Right atrium auricular region (tissue), 2 donors: ENCODE results near the gene INSIG1. TPM values are rescaled to one million over a fixed set of nuclear protein-coding genes. Genes with fewer than 3 reads are reported as not detected.

ENCODE experiments used
- DNase-seq: peaks from one replicate; pipeline ENCODE4 v3.0.0-alpha.2; 2019; ENCODE audit warnings: low spot score
- H3K27ac ChIP-seq, 2 donors: fragments of 200-600 bp; sonication (generic); 1 replicate in 1 of 2; 2 replicates in 1 of 2; pipeline ENCODE4 v1.5.1; 2016 to 2019
- H3K27me3 ChIP-seq, 2 donors: fragments of 200-600 bp; sonication (generic); one replicate each; pipeline versions ENCODE4 v1.5.1 to v1.6.0; 2017 to 2019
- H3K36me3 ChIP-seq: fragments of 200-600 bp; sonication (generic); one replicate; pipeline ENCODE4 v1.5.1; 2016
- H3K4me1 ChIP-seq, 2 donors: fragments of 200-600 bp; sonication (generic); one replicate each; pipeline versions ENCODE4 v1.5.1 to v1.6.0; 2017 to 2019
- H3K4me3 ChIP-seq, 2 donors: fragments of 200-600 bp; sonication (generic); 1 replicate in 1 of 2; 2 replicates in 1 of 2; pipeline ENCODE4 v1.5.1; 2017 to 2019; ENCODE audit warnings: mild to moderate bottlenecking in 1 of 2, moderate library complexity in 1 of 2
- H3K9me3 ChIP-seq, 2 donors: fragments of 200-600 bp; sonication (generic); one replicate each; pipeline ENCODE4 v1.5.1; 2019
- total RNA-seq, 2 donors: library from RNA; depleted of rRNA; stranded (reverse); fragments of >200 nt; gene quantifications; one replicate each; pipeline ENCODE4 v1.1.0, GENCODE V29; 2016
- TF ChIP-seq, protein P1 (sequence below), 2 donors: fragments of 200-600 bp; sonication (generic); IDR thresholded peaks; one replicate each; pipeline ENCODE4 v1.5.1; 2019; ENCODE audit warnings: antibody characterized with exemption in 2 of 2

Gene INSIG1
- total RNA-seq, 2 donors from 2014 or later, result 15.8 to 25.7 TPM

GRCh38 chr7:155308330-155309020 lies 10.8 kb downstream of the INSIG1 start:
- TF ChIP-seq, protein P1, sequence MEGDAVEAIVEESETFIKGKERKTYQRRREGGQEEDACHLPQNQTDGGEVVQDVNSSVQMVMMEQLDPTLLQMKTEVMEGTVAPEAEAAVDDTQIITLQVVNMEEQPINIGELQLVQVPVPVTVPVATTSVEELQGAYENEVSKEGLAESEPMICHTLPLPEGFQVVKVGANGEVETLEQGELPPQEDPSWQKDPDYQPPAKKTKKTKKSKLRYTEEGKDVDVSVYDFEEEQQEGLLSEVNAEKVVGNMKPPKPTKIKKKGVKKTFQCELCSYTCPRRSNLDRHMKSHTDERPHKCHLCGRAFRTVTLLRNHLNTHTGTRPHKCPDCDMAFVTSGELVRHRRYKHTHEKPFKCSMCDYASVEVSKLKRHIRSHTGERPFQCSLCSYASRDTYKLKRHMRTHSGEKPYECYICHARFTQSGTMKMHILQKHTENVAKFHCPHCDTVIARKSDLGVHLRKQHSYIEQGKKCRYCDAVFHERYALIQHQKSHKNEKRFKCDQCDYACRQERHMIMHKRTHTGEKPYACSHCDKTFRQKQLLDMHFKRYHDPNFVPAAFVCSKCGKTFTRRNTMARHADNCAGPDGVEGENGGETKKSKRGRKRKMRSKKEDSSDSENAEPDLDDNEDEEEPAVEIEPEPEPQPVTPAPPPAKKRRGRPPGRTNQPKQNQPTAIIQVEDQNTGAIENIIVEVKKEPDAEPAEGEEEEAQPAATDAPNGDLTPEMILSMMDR (IDR thresholded peaks at IDR 0.05), result no peak
- Histone ChIP-seq H3K27ac (no peak overlapping the region), H3K36me3 (peaks cover 17% of the 10 kb centered on the region), H3K27me3 (no peaks in the 10 kb centered on the region), H3K9me3 (no peaks in the 10 kb centered on the region), H3K4me1 (peaks cover 0 to 9% of the 10 kb centered on the region in 2 donors), H3K4me3 (no peak overlapping the region)
- no peak for DNase-seq

- Histone ChIP-seq H3K36me3 (peaks cover 17% of the 10 kb centered on the region), H3K4me1 (peaks cover 0 to 8% of the 10 kb centered on the region in 2 donors), H3K27me3 (no peaks in the 10 kb centered on the region), H3K9me3 (no peaks in the 10 kb centered on the region), H3K4me3 (no peak overlapping the region), H3K27ac (no peak overlapping the region)
- DNase-seq, result no peak
- TF ChIP-seq, protein P1 (IDR thresholded peaks at IDR 0.05), result no peak
These were observed 11.3 kb downstream of the INSIG1 start for GRCh38 chr7:155309021-155309338.

GRCh38 chr7:155310425-155311114 lies 12.9 kb downstream of the INSIG1 start:
- H3K4me1 ChIP-seq, result peaks cover 0 to 8% of the 10 kb centered on the region in 2 donors
- H3K27ac ChIP-seq, result no peak overlapping the region
- H3K36me3 ChIP-seq, result peaks cover 17% of the 10 kb centered on the region
- no peaks in the 10 kb centered on the region for H3K9me3 ChIP-seq
- no peak overlapping the region for H3K4me3 ChIP-seq
- H3K27me3 ChIP-seq, result no peaks in the 10 kb centered on the region
- DNase-seq, result no peak
- TF ChIP-seq, protein P1 (IDR thresholded peaks at IDR 0.05), result no peak

GRCh38 chr7:155311826-155312537 lies 14.3 kb downstream of the INSIG1 start:
- no peak overlapping the region for H3K4me3 ChIP-seq
- no peaks in the 10 kb centered on the region for H3K27me3 ChIP-seq
- DNase-seq, result no peak
- TF ChIP-seq, protein P1 (IDR thresholded peaks at IDR 0.05), result no peak
- H3K9me3 ChIP-seq, result no peaks in the 10 kb centered on the region
- H3K4me1 ChIP-seq, result no peaks in the 10 kb centered on the region
- H3K36me3 ChIP-seq, result peaks cover 17% of the 10 kb centered on the region
- no peak overlapping the region for H3K27ac ChIP-seq

DNA sequence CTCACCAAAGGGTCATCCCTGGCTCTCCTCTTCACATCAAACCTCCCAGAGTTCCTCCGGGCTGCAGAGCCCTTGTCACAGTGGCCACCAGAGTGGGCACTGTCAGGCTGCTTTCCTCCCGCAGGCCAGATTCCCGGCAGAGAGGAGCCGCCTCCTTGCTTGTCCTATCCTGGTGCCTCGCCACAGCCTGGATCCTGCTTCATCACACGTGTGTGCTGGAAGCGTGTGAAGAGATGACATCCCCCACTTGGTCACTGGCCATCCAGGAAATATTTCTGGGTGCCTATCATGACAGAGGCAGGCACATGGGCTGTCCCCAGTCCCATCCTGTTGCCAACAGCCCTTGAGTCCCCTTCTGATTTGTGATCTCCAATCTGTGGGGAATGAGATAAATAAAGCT lies 15.0 kb downstream of the INSIG1 start:
- H3K36me3 ChIP-seq, result peaks cover 17% of the 10 kb centered on the region
- no peaks in the 10 kb centered on the region for H3K27me3 ChIP-seq
- H3K9me3 ChIP-seq, result no peaks in the 10 kb centered on the region
- H3K27ac ChIP-seq, result no peak overlapping the region
- no peak for DNase-seq
- H3K4me3 ChIP-seq, result no peak overlapping the region
- TF ChIP-seq, protein P1 (IDR thresholded peaks at IDR 0.05), result no peak
- no peaks in the 10 kb centered on the region for H3K4me1 ChIP-seq
